Activated CD4-positive, CD25-positive, alpha-beta regulatory T cell treated with anti-CD3 and anti-CD28 coated beads, Interleukin-2, amount 50 U/mL, for 16 hours (primary cell): ENCODE data around the gene MAPK9.
A peak's percentile ranks its signal among the peaks of the same experiment; 100 is the strongest.
"Not testable (repeated sequence)": the region's sequence is repeated elsewhere in the genome, so short reads cannot be mapped to it uniquely, and the experiment has no call there.

Experiments
- DNase-seq: peaks from one replicate; pipeline ENCODE4 v3.0.0-alpha.2; 2020; ENCODE audit warnings: low read depth, low spot score

MAPK9 gene

GRCh38 chr5:180235077-180235476, 56.8 kb downstream of the MAPK9 start:
- DNase-seq = no peak

- DNase-seq = no peak
Measured at GRCh38 chr5:180234271-180234670, 57.6 kb downstream of the MAPK9 start.

DNA sequence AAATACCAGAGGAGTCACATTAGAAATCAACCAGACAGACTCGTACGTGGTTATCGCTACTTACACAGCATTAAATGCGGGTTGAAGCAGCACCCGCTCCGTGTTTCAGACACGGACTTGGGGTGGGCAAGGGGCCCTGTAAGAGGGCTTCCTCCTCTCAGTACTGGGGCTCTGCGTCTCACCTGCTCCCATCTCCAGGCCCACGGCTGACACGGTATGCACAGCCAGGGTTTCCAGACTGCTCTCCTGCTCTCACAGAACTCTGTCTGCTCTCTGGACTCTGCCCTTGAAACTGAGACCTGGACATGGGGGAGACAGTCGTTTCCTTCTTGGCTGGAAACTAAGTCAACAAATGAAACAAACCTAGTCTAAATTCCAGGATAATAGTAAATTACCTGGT, 58.2 kb downstream of the MAPK9 start:
- DNase-seq = no peak

- no peak for DNase-seq
Measured at GRCh38 chr5:180230017-180230416, 61.9 kb downstream of the MAPK9 start.

DNA sequence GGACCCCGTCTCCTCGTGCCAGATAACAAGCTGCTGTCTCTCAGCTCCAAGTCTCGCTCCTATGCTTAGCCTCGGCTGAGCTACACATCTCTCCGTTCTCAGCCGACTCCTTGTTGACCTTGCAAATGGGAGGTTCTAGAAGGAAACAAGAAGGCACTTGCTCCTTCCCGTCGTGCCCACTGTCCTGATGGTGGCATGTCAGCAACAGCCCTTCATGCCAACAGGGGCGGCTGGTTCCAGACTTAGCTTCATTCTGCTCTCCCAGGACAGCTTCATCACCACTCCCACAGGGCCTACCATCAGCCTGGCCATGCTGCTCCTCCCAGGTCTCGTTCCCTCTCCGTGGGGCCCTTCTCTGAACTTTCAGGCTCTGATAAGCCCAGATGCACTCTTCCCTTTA, 69.8 kb downstream of the MAPK9 start:
- DNase-seq = no peak

GRCh38 chr5:180217797-180218196, 74.1 kb downstream of the MAPK9 start:
- no peak for DNase-seq

- no peak for DNase-seq
Measured at GRCh38 chr5:180216646-180217171, 75.2 kb downstream of the MAPK9 start.

GRCh38 chr5:180215783-180216630, 75.9 kb downstream of the MAPK9 start:
- no peak for DNase-seq

DNA sequence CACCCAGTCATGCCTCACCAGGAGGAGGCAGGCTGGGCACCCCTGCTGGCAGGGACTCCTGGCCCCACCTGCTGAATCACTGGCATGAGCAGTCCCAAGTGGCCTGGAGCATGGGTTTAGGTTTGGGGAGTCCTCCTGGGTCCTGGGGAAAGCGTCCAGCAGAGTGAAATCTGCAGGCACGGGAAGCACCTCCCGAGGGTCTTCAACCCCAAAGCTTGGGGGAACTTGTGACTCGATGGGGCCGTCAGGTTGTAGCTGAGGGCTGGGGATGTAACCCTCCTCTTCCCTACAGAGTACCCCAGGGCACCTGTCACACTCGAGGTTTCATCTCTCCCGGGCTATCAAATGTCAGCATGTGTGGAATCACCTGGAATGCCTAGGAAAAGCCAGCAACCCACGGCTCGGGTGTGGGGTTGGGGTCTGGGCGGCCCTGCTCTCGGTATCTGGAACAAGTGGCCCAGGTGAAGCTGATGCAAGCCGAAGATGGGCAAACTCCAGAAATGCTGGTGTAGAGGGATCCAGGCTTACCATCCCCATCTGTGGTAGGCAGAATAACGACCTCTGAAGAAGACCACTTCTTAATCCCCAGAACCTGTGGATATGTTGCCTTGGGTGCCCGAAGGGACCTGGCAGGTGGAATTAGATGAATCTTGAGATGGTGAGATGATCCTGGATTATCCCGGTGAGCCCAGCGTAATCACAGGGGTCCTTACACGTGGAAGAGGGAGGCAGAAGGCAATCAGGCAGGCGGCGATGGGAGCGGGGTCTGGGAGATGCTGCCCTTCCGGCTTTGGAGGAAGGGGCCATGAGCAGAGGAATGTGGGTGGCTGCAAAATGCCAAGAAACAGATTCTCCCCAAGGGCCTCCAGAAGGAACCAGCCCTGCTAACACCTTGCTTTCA, 76.8 kb downstream of the MAPK9 start:
- no peak for DNase-seq

DNA sequence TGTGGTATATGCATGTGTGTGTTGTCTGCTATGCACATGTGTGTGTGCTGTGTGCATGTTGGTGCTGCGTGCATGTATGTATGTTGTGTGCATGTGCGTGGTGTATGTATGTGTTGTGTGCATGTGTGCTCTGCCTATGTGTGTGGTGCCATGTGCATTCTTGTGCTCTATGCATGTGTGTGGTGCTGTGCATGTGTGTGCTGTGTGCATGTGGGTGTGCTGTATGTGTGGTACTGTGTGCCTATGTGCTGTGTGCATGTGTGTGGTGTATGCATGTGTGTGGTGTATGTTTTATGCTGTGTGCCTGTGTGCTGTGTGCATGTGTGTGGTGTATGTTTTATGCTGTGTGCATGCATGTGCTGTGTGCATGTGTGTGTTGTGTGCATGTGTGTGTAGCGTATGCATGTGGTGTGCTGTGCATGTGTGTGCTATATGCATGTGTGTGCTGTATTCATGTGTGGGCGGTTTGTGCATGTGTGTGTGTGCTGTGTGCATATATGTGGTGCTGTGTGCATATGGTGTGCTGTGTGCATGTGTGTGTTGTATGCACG, 78.2 kb downstream of the MAPK9 start:
- no peak for DNase-seq

DNA sequence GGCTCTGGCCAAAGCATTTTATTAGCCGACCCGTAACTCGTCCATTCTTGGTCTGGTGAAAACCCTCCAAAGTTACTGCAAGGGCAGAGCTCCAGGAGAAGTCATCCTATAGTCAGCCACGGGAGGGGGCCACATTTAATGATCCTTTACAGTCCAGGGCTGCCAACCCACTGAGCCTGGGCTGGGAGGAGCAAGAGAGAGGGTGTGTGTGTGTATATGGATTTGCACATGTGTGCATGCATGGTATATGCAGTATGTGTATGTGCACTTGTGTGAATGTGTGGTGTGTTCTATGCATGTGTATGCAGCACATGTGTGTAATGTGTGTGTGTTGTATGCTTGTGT, 78.7 kb downstream of the MAPK9 start:
- DNase-seq = no peak

DNA sequence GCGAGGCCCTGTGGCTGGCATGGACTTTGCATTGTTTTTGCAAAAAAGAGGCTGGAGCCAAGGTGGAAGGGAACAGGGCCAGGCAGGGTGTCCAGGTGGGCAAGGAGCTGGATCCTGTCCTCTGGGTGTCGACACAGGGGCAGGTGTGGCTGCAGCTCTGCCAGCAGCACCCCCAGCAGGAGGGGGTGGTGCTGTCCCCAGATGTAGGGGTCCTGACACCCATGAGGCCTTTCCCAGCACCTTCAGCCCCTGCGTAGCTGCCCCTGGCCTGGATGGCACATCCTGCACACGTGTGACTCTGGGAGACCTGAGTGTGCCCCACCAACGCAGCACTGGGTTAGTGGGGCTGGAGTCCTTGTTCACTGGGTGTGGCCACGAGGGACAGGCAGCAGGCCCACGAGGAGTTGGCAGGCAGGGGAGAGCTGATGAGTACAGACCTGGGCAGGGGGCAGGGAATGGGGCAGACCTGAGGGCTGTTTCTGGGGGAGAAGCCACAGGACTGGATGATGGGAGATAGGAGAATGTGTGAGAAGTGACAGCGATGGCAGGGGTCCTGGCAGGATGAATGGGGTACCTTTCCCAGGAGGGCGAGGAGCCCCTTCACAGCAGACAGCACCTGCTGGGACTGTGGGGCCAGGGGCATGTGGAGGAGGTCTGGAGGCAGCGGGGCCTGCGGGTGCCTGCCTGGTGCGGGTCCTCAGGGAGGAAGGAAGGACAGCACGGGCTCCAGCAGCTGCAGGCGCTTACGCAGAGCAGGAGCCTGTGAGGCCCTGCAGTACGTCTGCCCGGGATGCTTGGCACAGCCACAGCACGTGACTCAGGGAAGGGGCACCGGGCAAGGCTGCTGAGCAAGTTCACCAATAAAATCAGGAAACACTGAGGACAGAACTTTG, 79.3 kb downstream of the MAPK9 start:
- DNase-seq = no peak

DNA sequence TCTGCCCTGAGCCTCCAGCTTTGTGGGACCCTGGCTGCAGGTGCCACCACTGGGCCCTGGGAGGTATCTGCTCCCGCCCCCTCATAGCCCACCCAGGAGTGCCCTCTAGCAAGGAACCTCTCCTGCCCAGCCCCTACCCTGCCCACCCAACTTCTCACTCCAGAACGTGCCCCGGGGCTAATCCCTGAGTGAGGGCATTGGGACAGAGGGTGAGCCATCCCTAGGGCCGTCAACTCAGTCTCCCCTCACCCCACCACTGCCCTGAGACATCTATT, 80.2 kb downstream of the MAPK9 start:
- DNase-seq = no peak

DNA sequence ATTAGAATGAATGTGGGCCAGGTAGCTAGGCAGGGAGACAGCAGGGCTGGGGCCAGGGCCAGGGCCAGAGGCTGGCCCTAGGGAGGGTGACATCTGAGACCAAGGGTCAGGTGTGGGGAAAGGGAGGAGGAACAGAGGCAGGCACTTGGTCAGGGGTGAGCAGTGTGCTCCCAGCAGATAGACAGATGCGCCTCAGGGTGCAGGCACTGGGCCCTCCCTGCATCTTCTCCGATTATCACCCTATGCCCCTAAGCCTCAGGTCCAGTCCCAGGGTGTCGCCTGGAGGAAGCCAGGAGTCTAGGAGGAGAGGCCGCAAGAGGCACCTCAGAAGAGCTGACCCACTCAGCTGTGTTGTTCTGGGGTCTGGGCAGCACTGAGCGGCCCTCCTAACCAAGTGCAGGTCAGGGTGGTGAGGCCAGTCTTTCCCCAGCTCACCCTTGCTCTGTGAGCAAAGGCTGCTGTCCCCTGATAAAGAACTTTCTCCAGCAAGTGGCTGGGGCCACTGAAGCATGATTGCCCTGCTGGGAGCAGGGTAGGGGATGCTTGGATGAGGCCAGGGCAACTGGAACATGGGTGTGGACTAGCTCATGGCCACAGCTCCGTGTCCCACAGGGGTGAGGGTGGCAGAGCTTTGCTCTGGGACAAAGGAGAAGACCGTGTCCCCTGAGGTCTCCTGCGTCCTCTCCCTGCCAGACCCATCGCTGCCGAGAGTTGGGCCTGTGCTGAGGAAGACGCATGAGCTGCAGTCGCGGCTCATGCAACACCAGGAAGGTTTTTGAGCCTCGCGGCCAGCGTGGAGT, 80.7 kb downstream of the MAPK9 start:
- no peak for DNase-seq

DNA sequence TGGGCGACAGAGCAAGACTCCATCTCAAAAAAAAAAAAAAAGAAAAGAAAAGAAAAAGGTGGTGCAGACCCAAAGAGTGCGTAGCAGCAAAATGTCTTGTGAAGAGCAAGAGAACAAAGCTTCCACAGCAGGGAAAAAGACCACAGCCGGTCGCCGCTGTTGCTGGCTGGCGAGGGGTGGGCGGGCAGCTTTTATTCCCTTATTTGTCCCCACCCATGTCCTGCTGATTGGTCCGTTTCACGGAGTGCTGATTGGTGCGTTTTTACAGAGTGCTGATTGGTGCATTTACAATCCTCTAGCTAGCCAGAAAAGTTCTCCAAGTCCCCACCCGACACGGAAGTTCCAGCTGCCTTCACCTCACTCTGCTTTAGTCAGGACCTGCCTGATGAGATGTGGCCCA, 81.8 kb downstream of the MAPK9 start:
- not testable (repeated sequence) for DNase-seq

GRCh38 chr5:180209137-180209581, 82.7 kb downstream of the MAPK9 start, which contains the start of gene RASGEF1C:
Gene RASGEF1C, minus strand, starts transcription at chr5:180209211. Its CDS starts 71,159 bp downstream, at chr5:180138052.
- DNase-seq = peak; percentile 19

- DNase-seq = no peak
Measured at GRCh38 chr5:180208435-180209081, 83.3 kb downstream of the MAPK9 start.

DNA sequence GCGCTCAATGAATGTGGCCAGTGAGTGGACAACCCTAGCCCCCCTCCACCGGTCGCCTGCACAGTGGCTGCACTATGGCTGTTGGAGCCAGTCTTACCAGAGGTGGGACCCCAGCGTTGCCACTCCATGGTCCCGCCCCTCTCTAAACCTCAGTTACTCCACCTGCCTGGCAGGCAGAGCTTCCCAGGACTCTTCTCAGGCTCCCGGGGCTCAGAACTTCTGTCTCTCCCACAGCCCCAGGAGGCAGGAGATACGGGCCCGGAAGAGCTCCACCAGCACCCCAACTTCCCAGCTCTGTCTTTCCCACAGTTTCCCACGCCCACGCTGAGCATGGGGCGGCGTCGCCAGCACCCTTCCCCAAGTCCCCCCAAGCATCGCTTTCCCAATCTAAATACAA, 83.8 kb downstream of the MAPK9 start:
- no peak for DNase-seq

- no peak for DNase-seq
Measured at GRCh38 chr5:180207593-180207992, 84.3 kb downstream of the MAPK9 start.

DNA sequence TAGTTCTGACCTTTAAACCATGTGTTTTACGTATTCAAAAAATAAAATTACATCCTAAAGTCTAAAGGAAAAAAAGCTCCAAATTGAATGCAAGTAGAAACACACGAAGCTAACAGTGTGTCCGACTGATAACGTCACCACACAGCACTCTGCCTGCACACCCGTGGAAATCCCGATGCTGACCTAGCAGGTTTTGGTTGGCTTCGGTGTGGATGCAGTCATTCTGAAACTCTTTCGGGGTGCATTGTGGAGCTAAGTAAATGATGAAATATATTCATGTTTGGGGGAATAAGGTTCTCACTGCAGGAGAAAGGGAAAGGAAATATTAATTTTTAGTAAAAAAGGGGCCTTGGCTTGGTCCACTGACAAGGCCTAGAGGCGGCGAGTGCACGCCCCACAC, 84.9 kb downstream of the MAPK9 start:
- DNase-seq = no peak
